WTC11 (cell line): ENCODE measurements around the gene KLHL29. TPM values are rescaled to one million over a fixed set of nuclear protein-coding genes. Genes with fewer than 3 reads are reported as not detected.
A peak's percentile ranks its signal among the peaks of the same experiment; 100 is the strongest.

Experiments used
- ATAC-seq: fragments of 200-7000 bp; cut with Tn5 transposase; 2 replicates; pipeline ENCODE4 v1.10.0; 2021; ENCODE audit warnings: mild to moderate bottlenecking, moderate library complexity
- CTCF ChIA-PET: fragments of 300-600 bp; sonication (Branson Sonifier 250); formaldehyde crosslinking; loops from one replicate; lab custom pipeline; 2021; ENCODE audit warnings: antibody characterized with exemption; lab: Charles Lee
- POLR2A ChIA-PET: fragments of 350-600 bp; sonication (Branson Sonifier 250); formaldehyde crosslinking; loops from one replicate; lab custom pipeline; 2021; ENCODE audit warnings: antibody characterized with exemption; lab: Charles Lee
- DNase-seq: peaks from one replicate; pipeline ENCODE4 v3.0.0; 2021; ENCODE audit warnings: low spot score
- H3K27ac Mint-ChIP-seq: 2 replicates; pipeline ENCODE4 v1.8.0; 2021; ENCODE audit warnings: mixed read lengths
- H3K27me3 Mint-ChIP-seq: 2 replicates; pipeline ENCODE4 v1.8.0; 2021; ENCODE audit warnings: low read depth, mild to moderate bottlenecking, moderate library complexity, mixed read lengths
- H3K36me3 Mint-ChIP-seq: 2 replicates; pipeline ENCODE4 v1.8.0; 2021; ENCODE audit warnings: mixed read lengths
- H3K4me1 Mint-ChIP-seq: 2 replicates; pipeline ENCODE4 v1.8.0; 2022; ENCODE audit warnings: mixed read lengths
- H3K4me3 Mint-ChIP-seq: 2 replicates; pipeline ENCODE4 v1.8.0; 2021; ENCODE audit warnings: mild to moderate bottlenecking, moderate library complexity, mixed read lengths
- H3K9me3 Mint-ChIP-seq: 2 replicates; pipeline ENCODE4 v1.8.0; 2021; ENCODE audit warnings: mixed read lengths
- ETV6 ChIP-seq: sonication (generic); formaldehyde crosslinking; IDR thresholded peaks from 2 replicates; pipeline ENCODE4 v1.8.1; 2022; ENCODE audit warnings: mild to moderate bottlenecking, missing genetic modification reagents
- FOXP1 ChIP-seq: sonication (generic); formaldehyde crosslinking; IDR thresholded peaks from 2 replicates; pipeline ENCODE4 v1.8.0; 2022; ENCODE audit warnings: missing genetic modification reagents, mild to moderate bottlenecking, moderate library complexity, borderline replicate concordance
- IRF2 ChIP-seq: sonication (generic); formaldehyde crosslinking; IDR thresholded peaks from 2 replicates; pipeline ENCODE4 v1.8.0; 2022; ENCODE audit warnings: low read depth, missing genetic modification reagents, borderline replicate concordance
- KAT7 ChIP-seq: sonication (generic); formaldehyde crosslinking; IDR thresholded peaks from 2 replicates; pipeline ENCODE4 v1.8.1; 2023; ENCODE audit warnings: missing genetic modification reagents, mild to moderate bottlenecking, borderline replicate concordance
- MXD4 ChIP-seq: fragments of 250-450 bp; sonication (Bioruptor Pico); IDR thresholded peaks from 2 replicates; pipeline ENCODE4 v1.8.0; 2021; ENCODE audit warnings: mild to moderate bottlenecking, moderate library complexity, borderline replicate concordance
- NR1H2 ChIP-seq: sonication (generic); formaldehyde crosslinking; IDR thresholded peaks from 2 replicates; pipeline ENCODE4 v1.9.0; 2021; ENCODE audit warnings: mild to moderate bottlenecking, moderate library complexity, missing genetic modification reagents
- OVOL2 ChIP-seq: fragments of 250-450 bp; sonication (Bioruptor Pico); IDR thresholded peaks from 2 replicates; pipeline ENCODE4 v1.9.0; 2021; ENCODE audit warnings: mild to moderate bottlenecking, borderline replicate concordance
- SMAD3 ChIP-seq: sonication (generic); formaldehyde crosslinking; IDR thresholded peaks from 2 replicates; pipeline ENCODE4 v1.8.0; 2022; ENCODE audit warnings: missing genetic modification reagents, mild to moderate bottlenecking, borderline replicate concordance
- ZBTB21 ChIP-seq: sonication (generic); formaldehyde crosslinking; IDR thresholded peaks from 2 replicates; pipeline ENCODE4 v1.8.1; 2023; ENCODE audit warnings: mild to moderate bottlenecking, missing genetic modification reagents, borderline replicate concordance
- ZNF121 ChIP-seq: sonication (generic); formaldehyde crosslinking; IDR thresholded peaks from 2 replicates; pipeline ENCODE4 v1.8.0; 2023; ENCODE audit warnings: missing genetic modification reagents
- ZNF138 ChIP-seq: sonication (generic); formaldehyde crosslinking; conservative IDR thresholded peaks from 2 replicates; pipeline ENCODE4 v1.8.1; 2022; ENCODE audit warnings: mild to moderate bottlenecking, moderate library complexity, missing genetic modification reagents
- ZNF232 ChIP-seq: sonication (generic); formaldehyde crosslinking; IDR thresholded peaks from 2 replicates; pipeline ENCODE4 v1.8.0; 2022; ENCODE audit warnings: mild to moderate bottlenecking, missing genetic modification reagents
- ZNF263 ChIP-seq: sonication (generic); formaldehyde crosslinking; IDR thresholded peaks from 2 replicates; pipeline ENCODE4 v1.8.1; 2022; ENCODE audit warnings: low read depth, mild to moderate bottlenecking, moderate library complexity, missing genetic modification reagents
- total RNA-seq: library from RNA; stranded (reverse); gene quantifications from 3 replicates; pipeline ENCODE4 v1.2.3, GENCODE V29; 2021
- TF ChIP-seq, protein P1 (sequence below): sonication (generic); formaldehyde crosslinking; IDR thresholded peaks from 2 replicates; pipeline ENCODE4 v1.8.1; 2023; ENCODE audit warnings: mild to moderate bottlenecking, missing genetic modification reagents, borderline replicate concordance
- TF ChIP-seq, protein P2 (sequence below): sonication (generic); formaldehyde crosslinking; IDR thresholded peaks from 2 replicates; pipeline ENCODE4 v1.8.0; 2023; ENCODE audit warnings: missing genetic modification reagents
- TF ChIP-seq, protein P3 (sequence below): fragments of 200-600 bp; IDR thresholded peaks from 2 replicates; pipeline ENCODE4 v1.8.0; 2022; ENCODE audit warnings: antibody characterized with exemption
- TF ChIP-seq, protein P4 (sequence below): sonication (generic); formaldehyde crosslinking; IDR thresholded peaks from 2 replicates; pipeline ENCODE4 v1.8.1; 2023; ENCODE audit warnings: mild to moderate bottlenecking, moderate library complexity, missing genetic modification reagents
- TF ChIP-seq, protein P5 (sequence below): sonication (generic); formaldehyde crosslinking; IDR thresholded peaks from 2 replicates; pipeline ENCODE4 v1.8.0; 2022; ENCODE audit warnings: mild to moderate bottlenecking, missing genetic modification reagents
- TF ChIP-seq, protein P6 (sequence below): fragments of 250-450 bp; sonication (Bioruptor Pico); IDR thresholded peaks from 2 replicates; pipeline ENCODE4 v1.9.0; 2021; ENCODE audit warnings: mild to moderate bottlenecking
- TF ChIP-seq, protein P7 (sequence below): sonication (generic); formaldehyde crosslinking; IDR thresholded peaks from 2 replicates; pipeline ENCODE4 v1.8.0; 2022; ENCODE audit warnings: mild to moderate bottlenecking, missing genetic modification reagents
- TF ChIP-seq, protein P8 (sequence below): sonication (generic); formaldehyde crosslinking; IDR thresholded peaks from 2 replicates; pipeline ENCODE4 v1.8.1; 2023; ENCODE audit warnings: mild to moderate bottlenecking, missing genetic modification reagents, moderate library complexity

The KLHL29 gene
- total RNA-seq, 1 experiment from 2014 or later: 7.1 TPM

DNA sequence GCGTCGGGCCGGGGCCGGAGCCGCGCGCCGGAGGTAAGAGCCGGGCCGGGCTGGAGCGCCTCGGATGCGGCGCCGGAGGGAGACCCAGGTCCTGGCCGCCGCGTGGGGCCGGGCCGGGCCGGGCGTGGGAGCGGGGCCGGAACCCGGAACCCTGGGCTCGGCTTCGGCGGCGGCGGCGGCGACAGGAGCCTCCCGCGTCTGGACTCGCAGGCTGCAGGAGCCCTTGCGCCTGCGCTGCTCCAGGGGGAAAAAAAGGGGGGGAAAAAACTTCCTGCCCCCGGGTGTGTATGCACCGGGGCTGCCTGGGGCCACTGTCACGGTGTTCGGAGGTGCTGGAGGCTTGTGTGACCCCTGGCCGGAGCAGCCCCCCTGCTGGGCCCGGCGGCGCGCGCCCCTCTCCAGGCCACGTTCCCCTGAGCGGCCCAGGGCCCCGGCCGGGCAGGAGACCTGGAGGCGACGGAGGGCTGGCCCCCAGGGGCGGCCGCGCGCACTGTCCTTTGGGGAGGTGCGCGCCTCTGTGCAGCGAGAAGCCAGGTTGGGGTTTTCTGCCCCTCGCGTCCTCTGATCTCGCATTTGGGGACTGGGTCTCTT lies 864 bp downstream of the KLHL29 start:
- ATAC-seq: peak; percentile 7
- peaks cover 66% of the 10 kb centered on the region for H3K27me3 Mint-ChIP-seq

More for the DNA sequence above, 864 bp downstream of the KLHL29 start:
- peaks cover 38% of the 10 kb centered on the region for H3K4me1 Mint-ChIP-seq
- no peak overlapping the region for H3K27ac Mint-ChIP-seq
- no peaks in the 10 kb centered on the region for H3K36me3 Mint-ChIP-seq
- H3K4me3 Mint-ChIP-seq: peak overlapping the region; percentile 94
- POLR2A ChIA-PET: no interaction called here
- no peaks in the 10 kb centered on the region for H3K9me3 Mint-ChIP-seq
- DNase-seq: peak; percentile 31
- CTCF ChIA-PET: interaction anchor here (0.9 to 1.7 kb wide), 5 partner anchors 10 to 239 kb away, joined by 3 to 8 read pairs (median 3); no protein-coding TSS in a partner anchor
- TF ChIP-seq, protein P1, sequence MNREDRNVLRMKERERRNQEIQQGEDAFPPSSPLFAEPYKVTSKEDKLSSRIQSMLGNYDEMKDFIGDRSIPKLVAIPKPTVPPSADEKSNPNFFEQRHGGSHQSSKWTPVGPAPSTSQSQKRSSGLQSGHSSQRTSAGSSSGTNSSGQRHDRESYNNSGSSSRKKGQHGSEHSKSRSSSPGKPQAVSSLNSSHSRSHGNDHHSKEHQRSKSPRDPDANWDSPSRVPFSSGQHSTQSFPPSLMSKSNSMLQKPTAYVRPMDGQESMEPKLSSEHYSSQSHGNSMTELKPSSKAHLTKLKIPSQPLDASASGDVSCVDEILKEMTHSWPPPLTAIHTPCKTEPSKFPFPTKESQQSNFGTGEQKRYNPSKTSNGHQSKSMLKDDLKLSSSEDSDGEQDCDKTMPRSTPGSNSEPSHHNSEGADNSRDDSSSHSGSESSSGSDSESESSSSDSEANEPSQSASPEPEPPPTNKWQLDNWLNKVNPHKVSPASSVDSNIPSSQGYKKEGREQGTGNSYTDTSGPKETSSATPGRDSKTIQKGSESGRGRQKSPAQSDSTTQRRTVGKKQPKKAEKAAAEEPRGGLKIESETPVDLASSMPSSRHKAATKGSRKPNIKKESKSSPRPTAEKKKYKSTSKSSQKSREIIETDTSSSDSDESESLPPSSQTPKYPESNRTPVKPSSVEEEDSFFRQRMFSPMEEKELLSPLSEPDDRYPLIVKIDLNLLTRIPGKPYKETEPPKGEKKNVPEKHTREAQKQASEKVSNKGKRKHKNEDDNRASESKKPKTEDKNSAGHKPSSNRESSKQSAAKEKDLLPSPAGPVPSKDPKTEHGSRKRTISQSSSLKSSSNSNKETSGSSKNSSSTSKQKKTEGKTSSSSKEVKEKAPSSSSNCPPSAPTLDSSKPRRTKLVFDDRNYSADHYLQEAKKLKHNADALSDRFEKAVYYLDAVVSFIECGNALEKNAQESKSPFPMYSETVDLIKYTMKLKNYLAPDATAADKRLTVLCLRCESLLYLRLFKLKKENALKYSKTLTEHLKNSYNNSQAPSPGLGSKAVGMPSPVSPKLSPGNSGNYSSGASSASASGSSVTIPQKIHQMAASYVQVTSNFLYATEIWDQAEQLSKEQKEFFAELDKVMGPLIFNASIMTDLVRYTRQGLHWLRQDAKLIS: no peak
- TF ChIP-seq, protein P2, sequence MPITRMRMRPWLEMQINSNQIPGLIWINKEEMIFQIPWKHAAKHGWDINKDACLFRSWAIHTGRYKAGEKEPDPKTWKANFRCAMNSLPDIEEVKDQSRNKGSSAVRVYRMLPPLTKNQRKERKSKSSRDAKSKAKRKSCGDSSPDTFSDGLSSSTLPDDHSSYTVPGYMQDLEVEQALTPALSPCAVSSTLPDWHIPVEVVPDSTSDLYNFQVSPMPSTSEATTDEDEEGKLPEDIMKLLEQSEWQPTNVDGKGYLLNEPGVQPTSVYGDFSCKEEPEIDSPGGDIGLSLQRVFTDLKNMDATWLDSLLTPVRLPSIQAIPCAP (CRISPR knock-in tag): no peak
- TF ChIP-seq ZNF232: no peak
- TF ChIP-seq ZBTB21: no peak
- TF ChIP-seq, protein P3, sequence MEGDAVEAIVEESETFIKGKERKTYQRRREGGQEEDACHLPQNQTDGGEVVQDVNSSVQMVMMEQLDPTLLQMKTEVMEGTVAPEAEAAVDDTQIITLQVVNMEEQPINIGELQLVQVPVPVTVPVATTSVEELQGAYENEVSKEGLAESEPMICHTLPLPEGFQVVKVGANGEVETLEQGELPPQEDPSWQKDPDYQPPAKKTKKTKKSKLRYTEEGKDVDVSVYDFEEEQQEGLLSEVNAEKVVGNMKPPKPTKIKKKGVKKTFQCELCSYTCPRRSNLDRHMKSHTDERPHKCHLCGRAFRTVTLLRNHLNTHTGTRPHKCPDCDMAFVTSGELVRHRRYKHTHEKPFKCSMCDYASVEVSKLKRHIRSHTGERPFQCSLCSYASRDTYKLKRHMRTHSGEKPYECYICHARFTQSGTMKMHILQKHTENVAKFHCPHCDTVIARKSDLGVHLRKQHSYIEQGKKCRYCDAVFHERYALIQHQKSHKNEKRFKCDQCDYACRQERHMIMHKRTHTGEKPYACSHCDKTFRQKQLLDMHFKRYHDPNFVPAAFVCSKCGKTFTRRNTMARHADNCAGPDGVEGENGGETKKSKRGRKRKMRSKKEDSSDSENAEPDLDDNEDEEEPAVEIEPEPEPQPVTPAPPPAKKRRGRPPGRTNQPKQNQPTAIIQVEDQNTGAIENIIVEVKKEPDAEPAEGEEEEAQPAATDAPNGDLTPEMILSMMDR: no peak
- TF ChIP-seq NR1H2: no peak
- TF ChIP-seq SMAD3 (CRISPR knock-in tag): no peak
- no peak for TF ChIP-seq ZNF138 (CRISPR knock-in tag)
- TF ChIP-seq, protein P4, sequence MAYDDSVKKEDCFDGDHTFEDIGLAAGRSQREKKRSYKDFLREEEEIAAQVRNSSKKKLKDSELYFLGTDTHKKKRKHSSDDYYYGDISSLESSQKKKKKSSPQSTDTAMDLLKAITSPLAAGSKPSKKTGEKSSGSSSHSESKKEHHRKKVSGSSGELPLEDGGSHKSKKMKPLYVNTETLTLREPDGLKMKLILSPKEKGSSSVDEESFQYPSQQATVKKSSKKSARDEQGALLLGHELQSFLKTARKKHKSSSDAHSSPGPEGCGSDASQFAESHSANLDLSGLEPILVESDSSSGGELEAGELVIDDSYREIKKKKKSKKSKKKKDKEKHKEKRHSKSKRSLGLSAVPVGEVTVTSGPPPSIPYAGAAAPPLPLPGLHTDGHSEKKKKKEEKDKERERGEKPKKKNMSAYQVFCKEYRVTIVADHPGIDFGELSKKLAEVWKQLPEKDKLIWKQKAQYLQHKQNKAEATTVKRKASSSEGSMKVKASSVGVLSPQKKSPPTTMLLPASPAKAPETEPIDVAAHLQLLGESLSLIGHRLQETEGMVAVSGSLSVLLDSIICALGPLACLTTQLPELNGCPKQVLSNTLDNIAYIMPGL (CRISPR knock-in tag): peak; percentile 21; the same call in 1 of the 2 replicates
- TF ChIP-seq, protein P5, sequence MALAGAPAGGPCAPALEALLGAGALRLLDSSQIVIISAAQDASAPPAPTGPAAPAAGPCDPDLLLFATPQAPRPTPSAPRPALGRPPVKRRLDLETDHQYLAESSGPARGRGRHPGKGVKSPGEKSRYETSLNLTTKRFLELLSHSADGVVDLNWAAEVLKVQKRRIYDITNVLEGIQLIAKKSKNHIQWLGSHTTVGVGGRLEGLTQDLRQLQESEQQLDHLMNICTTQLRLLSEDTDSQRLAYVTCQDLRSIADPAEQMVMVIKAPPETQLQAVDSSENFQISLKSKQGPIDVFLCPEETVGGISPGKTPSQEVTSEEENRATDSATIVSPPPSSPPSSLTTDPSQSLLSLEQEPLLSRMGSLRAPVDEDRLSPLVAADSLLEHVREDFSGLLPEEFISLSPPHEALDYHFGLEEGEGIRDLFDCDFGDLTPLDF (CRISPR knock-in tag): no peak
- no peak for TF ChIP-seq ZNF121
- TF ChIP-seq, protein P6, sequence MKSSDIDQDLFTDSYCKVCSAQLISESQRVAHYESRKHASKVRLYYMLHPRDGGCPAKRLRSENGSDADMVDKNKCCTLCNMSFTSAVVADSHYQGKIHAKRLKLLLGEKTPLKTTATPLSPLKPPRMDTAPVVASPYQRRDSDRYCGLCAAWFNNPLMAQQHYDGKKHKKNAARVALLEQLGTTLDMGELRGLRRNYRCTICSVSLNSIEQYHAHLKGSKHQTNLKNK (CRISPR knock-in tag): no peak
- no peak for TF ChIP-seq OVOL2 (CRISPR knock-in tag)
- 0 out of 2 replicates have a peak, but pooled peaks have one; percentile 20 for TF ChIP-seq ETV6 (CRISPR knock-in tag)
- TF ChIP-seq IRF2 (CRISPR knock-in tag): no peak
- no peak for TF ChIP-seq FOXP1
- TF ChIP-seq KAT7: peak; percentile 76; the same call in 1 of the 2 replicates
- TF ChIP-seq, protein P7, sequence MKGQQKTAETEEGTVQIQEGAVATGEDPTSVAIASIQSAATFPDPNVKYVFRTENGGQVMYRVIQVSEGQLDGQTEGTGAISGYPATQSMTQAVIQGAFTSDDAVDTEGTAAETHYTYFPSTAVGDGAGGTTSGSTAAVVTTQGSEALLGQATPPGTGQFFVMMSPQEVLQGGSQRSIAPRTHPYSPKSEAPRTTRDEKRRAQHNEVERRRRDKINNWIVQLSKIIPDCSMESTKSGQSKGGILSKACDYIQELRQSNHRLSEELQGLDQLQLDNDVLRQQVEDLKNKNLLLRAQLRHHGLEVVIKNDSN (CRISPR knock-in tag): no peak
- TF ChIP-seq ZNF263: no peak
- no peak for TF ChIP-seq MXD4 (CRISPR knock-in tag)
- TF ChIP-seq, protein P8, sequence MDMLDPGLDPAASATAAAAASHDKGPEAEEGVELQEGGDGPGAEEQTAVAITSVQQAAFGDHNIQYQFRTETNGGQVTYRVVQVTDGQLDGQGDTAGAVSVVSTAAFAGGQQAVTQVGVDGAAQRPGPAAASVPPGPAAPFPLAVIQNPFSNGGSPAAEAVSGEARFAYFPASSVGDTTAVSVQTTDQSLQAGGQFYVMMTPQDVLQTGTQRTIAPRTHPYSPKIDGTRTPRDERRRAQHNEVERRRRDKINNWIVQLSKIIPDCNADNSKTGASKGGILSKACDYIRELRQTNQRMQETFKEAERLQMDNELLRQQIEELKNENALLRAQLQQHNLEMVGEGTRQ (CRISPR knock-in tag): no peak
